ENCODE data around the gene PEF1.
A peak's percentile ranks its signal among the peaks of the same experiment; 100 is the strongest.

The PEF1 gene

DNA sequence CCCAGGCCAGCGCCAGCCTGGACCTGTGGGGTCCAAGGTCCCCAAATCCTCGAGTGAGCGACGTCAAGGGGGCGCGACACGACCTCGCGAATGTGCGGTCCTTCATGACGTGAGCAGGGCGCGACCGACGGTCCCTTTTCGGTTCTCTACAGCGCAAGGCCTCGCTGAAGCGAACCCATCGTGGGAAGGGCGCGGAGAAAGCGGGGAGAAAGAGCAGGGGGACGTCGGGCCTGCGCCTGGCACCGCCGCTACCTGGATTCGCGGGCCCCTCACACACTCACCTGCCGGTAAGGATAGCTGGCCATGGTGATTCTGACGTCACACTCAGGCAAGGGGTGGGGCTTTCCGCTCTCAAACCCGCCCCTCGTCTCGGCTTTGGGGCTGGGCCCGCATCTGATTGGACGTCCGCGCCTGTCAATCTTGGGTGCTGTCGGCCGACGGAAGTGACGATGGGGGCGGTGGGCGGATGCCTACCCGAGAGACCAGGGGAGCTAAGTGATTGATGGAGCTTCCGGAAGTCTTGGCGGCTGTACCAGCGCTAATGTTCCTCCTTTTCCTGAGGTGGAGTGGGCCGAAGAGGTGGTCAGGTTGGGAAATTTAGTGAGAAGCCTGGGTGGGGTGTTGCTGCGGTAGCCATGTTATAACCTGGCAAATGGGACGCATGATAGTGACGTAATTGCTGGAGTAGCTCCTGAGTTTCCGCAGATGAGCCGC is at the start of gene PEF1:
Gene PEF1 (minus strand): TSS at position 317 of the 714 bp plus-strand sequence. CDS start 12 bp downstream, at position 305.
- DNase-seq: peak; percentile 99

DNA sequence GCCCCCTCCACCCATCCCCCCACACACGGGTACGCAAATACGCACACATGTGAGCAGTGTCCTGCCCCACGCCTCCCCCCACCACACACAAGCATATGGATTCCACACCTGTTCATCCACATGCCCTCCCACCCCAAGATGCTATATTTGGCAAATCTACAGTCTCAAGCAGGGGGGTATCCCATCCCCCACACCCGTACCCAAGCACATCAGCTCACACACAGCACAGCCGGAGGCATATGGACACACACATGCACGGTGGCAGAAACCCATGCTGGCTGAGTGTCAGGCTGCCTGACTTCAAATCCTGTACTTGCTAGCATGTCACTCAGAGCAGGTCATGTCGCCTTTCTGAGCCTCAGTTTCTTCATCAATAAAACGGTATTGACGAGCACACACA is 48.6 kb upstream of the PEF1 start:
- no peak for DNase-seq

- no peak for DNase-seq
Measured at GRCh38 chr1:31691951-31692350, 47.3 kb upstream of the PEF1 start.

DNA sequence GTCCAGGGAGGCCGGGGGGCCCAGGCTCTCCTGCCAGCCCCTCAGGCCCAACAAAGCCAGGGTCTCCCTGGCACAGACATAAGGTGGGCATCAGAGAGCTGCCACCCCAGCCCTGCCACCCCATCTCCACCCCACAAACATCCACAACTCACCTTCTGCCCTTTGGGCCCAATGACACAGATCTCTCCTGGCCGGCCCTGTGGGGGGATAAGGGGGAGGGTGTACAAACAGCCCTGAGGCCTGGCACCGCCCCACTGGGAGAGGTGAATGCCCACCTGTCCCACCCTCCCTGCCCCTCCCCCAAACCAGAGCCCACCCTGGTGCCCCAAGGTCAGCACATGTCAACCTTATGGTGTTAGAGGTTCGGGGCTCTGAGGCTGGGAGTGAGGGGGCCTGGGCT is 46.8 kb upstream of the PEF1 start:
- no peak for DNase-seq

- no peak for DNase-seq
Measured at GRCh38 chr1:31690921-31691320, 46.2 kb upstream of the PEF1 start.

- DNase-seq: no peak
Measured at GRCh38 chr1:31689854-31690253, 45.2 kb upstream of the PEF1 start.

- no peak for DNase-seq
Measured at GRCh38 chr1:31689379-31689778, 44.7 kb upstream of the PEF1 start.

DNA sequence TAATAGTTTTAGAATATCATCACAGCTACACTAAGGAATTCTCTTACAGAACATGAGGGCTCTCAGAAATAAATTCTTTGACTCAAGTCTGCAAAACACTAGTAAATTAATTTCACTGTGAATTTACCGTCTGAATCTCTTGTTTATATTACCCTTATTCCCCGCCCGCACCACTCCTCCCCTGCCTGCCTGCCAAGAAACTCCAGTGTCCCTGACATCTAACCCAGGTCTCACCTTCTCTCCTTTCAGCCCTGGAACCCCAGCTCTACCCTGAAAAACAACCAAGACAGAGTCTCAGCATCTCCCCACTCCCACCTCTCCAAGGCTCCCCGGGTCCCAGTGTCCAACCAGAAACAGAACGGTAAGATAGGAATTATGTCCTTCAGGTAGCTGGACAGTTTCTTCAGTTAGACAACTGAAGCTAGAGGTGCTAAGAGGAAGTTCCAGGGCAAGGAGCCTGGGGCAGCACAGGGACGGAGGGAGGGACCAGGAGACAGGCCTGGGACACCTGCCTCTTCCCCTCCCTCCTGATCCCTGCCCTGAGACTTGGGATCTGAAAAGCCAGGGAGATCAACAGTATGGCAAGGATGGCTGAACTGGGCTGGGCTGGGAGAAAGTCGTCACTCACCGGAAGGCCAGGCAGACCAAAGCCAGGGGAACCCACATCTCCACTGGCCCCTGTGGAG is 43.7 kb upstream of the PEF1 start:
- DNase-seq: no peak

DNA sequence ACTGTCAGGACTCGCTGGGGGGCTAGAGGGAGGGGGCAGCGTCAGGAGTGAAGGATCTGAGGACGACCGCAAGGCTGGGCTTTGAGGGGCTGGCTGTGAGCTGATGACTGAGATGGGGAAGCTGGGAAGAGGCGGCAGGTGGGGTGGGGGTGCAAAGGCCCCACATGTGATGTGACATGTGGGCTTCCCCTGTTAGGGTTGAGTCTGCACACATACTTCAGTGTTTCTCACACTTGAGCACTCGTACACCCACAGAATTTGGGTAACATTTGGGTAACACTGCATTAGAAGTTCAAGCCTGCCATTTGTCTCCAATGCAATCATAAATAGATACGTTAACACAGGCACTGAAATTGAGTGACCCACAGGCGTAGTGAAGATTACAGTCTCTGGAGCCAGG is 42.9 kb upstream of the PEF1 start:
- no peak for DNase-seq

DNA sequence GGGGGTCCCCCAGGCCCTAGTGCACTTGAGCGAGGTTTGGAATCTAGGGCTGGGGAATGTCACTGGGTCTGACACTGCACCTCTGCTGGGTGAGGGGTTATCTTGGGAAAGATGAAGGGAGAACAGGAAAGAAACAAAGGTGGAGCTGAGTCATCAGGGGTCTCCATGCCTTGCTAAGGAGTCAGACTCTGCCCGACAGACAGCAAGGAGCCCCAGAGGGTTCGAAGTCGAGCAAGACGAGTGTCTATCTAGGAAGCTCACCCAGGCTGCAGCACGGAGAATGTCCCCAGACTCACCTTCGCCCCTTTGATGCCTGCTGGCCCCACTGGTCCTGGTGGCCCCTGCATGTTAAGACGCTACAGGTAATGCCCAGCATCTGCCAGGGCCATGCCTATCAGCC is 41.1 kb upstream of the PEF1 start:
- DNase-seq: no peak

DNA sequence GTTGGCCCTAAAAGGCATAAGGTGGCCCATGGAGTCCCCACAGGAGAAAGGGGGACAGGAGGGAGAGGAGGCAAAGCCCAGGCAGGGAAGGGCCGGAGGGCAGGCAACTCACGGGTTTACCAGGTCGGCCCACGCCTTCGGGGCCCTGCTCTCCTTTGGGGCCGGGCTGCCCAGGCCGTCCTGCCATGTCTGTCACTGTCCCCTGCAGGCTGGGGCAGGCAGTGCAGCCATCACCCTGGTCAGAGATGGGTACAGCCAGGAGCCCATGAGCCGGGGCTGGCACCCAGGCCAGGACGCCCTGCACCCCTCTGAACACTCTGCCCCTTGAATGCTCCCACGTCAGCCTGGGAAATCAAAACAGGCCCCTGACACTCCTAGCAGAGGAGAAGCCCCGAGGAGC is 39.3 kb upstream of the PEF1 start:
- DNase-seq: no peak

DNA sequence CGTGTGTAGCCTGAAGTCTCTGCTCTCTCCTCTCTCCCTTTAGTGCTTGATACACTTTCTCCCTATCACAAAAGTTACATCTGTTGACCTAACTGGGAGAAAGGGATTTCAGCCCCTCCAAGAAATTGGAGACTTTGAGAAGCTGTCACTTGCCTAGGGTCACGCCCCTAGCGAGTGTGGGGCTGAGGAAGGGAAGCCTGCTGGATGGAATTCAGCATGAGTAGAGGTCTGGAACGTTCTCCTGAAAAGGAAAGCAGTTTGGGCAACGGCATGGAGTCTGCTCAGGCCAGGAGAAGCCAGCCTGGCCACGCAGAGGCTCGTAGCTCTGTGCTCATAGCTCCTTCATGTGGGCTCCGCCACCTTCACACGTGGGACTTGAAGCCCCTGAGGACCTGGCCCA is 36.7 kb upstream of the PEF1 start:
- DNase-seq: no peak

- no peak for DNase-seq
Measured at GRCh38 chr1:31679676-31680230, 35.1 kb upstream of the PEF1 start.

- DNase-seq: no peak
Measured at GRCh38 chr1:31679091-31679490, 34.4 kb upstream of the PEF1 start.

- DNase-seq: no peak
Measured at GRCh38 chr1:31678681-31679080, 34.0 kb upstream of the PEF1 start.

DNA sequence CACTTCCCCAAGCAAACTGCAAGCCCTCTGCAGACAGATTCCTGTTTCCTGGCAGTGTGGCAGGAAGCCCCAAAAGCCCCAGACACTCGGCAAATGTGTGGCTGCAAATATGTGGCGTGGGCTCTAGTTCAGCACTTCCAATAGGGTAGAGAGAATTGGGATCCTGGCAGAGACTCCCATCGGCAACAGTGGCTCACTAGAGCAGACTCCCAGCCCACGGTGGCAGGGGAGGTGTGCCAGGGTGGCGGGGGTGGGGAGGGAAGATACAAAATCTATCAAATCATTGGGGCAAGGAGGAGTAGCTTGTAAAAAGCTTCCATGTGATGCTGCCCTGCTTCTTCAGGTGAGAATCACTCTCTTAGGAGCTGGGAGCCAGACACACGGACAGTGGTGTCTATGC is 33.3 kb upstream of the PEF1 start:
- no peak for DNase-seq

- DNase-seq: no peak
Measured at GRCh38 chr1:31677401-31677800, 32.7 kb upstream of the PEF1 start.

DNA sequence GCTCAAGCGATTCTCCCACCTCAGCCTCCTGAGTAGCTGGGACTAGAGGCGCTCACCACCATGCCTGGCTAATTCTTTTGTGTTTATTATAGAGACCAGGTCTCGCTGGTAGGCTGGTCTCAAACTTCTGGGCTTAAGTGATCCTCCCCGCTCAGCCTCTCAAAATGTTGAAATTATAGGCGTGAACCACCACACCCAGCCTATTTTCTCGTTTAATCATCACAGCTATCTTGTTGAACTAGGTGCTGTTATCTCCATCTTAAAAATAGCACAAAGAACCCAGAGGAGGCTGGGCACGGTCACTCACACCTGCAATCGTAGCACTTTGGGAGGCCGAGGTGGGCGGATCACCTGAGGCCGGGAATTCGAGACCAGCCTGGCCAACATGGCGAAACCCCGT is 31.1 kb upstream of the PEF1 start:
- no peak for DNase-seq

- no peak for DNase-seq
Measured at GRCh38 chr1:31675161-31675560, 30.5 kb upstream of the PEF1 start.

- no peak for DNase-seq
Measured at GRCh38 chr1:31674626-31675025, 29.9 kb upstream of the PEF1 start.

GRCh38 chr1:31673433-31673832 is 28.8 kb upstream of the PEF1 start:
- no peak for DNase-seq

- DNase-seq: no peak
Measured at GRCh38 chr1:31672986-31673385, 28.3 kb upstream of the PEF1 start.

DNA sequence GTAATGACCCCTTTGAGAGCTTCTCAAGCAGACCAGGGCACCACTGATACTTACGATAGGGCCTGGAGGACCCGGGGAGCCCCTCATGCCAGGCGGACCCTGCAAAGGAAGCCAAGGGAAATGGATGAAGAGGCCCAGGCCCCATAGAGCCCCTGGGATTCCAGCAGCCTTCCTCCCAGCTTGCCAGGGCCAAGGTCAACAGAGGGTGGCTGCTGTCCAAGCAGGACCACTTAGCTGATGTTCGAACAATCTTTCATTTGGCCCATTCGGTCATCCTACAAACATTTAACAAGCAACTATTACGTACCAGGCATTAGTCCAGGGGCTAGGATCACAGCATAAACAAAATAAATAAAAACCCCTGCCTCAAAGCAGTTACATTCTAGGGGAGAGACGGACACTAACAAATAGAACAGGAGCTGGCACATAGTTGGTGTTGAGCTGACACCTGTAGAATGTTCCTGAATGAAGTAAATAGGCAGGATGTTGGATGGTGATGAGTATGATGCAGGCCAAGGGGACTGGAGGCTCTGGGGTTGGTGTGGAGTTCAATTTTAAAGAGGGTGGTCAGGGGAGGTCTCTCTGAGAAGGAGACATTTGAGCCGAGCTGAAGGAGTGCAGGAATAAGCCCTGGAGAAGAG is 27.0 kb upstream of the PEF1 start:
- no peak for DNase-seq

DNA sequence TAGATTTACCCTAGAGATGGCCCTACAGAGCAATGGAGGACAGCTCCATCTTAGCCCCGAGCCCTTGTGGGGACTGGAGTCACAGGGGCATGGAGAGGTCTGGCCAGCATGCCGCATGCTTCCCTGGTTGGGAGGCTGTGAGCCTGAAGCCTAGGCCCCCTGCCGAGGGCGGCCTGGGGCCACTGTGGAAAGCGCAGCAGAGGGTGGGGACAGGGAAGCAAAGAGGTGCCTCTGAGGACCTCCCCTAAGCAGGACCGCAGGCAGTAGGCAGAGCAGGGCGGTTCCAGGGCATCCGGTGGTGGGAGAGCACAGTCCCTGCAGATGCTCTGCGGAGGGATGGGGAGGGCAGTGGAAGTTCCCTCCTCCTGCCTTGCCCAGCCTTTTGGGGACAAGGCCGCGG is 26.5 kb upstream of the PEF1 start:
- DNase-seq: no peak

Measured in activated T-cell treated with anti-CD3 and anti-CD28 coated beads, Interleukin-2, amount 50 U/mL, for 1 hour (primary cell).